ENCODE measurements around the gene LPAR1.

GRCh38 chr9:110895147-110895905 lies 142.9 kb downstream of the LPAR1 start:
- TF ChIP-seq CTCF (conservative IDR thresholded peaks at IDR 0.05; ENCODE audit: low read depth, low read length) (no peak), EZH2 (IDR thresholded peaks at IDR 0.05; ENCODE audit: borderline replicate concordance, low read depth, low read length, poor library complexity, severe bottlenecking) (no peak)

Measured in A673 (cell line).